Measurements from ENCODE around the gene OSTF1.

OSTF1 gene

DNA sequence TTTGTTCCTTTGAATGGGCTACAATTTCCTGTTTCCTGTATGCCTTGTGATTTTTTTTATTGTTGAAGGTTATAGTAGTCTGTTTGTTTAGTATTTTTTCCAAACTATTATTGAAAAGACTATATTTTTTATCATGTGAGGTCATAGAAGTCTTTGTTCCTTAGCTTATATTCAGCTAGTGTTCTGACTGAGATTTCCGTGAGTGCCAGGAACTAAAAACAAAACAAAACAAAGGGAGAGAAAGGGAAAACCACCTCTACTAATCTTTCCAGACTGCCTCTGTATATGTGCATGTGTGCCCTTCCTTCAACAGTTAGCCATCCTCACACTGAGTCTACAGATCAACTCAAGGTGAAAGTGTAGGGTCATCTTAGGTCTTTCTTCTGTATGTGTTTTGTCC lies 79.0 kb downstream of the OSTF1 start:
- H3K27ac ChIP-seq = peak overlapping the region; percentile 52; the same call in 1 of the 2 replicates
- H3K4me1 ChIP-seq (ENCODE audit: low read depth, poor library complexity, severe bottlenecking) = peaks cover 59% of the 10 kb centered on the region

GRCh38 chr9:75168270-75169178 lies 80.2 kb downstream of the OSTF1 start:
- Histone ChIP-seq H3K27me3 (ENCODE audit: insufficient read depth, low read depth) (no peaks in the 10 kb centered on the region), H3K27ac (peak overlapping the region; percentile 52), H2AFZ (ENCODE audit: low read depth) (no peak overlapping the region), H4K20me1 (ENCODE audit: insufficient read depth) (no peaks in the 10 kb centered on the region), H3K79me2 (ENCODE audit: insufficient read depth, low read depth) (no peaks in the 10 kb centered on the region), H3K4me1 (ENCODE audit: low read depth, poor library complexity, severe bottlenecking) (peaks cover 64% of the 10 kb centered on the region), H3K9ac (no peak overlapping the region), H3K4me2 (peak overlapping the region; percentile 29), H3K36me3 (ENCODE audit: insufficient read depth) (no peaks in the 10 kb centered on the region), H3K4me3 (IDR thresholded peaks at IDR 0.05; ENCODE audit: insufficient read depth, low read depth, low read length) (no peak overlapping the region)
- no peak for TF ChIP-seq CTCF (conservative IDR thresholded peaks at IDR 0.05; ENCODE audit: low read depth, low read length)

More for the DNA sequence above, 79.0 kb downstream of the OSTF1 start:
- H2AFZ ChIP-seq (ENCODE audit: low read depth) = no peak overlapping the region
- no peaks in the 10 kb centered on the region for H3K79me2 ChIP-seq (ENCODE audit: insufficient read depth, low read depth)
- H3K36me3 ChIP-seq (ENCODE audit: insufficient read depth) = no peaks in the 10 kb centered on the region
- H3K4me3 ChIP-seq (IDR thresholded peaks at IDR 0.05; ENCODE audit: insufficient read depth, low read depth, low read length) = no peak overlapping the region
- H3K9ac ChIP-seq = no peak overlapping the region
- H4K20me1 ChIP-seq (ENCODE audit: insufficient read depth) = no peaks in the 10 kb centered on the region
- peak overlapping the region; percentile 29 for H3K4me2 ChIP-seq
- no peak for TF ChIP-seq CTCF (conservative IDR thresholded peaks at IDR 0.05; ENCODE audit: low read depth, low read length)
- H3K27me3 ChIP-seq (ENCODE audit: insufficient read depth, low read depth) = no peaks in the 10 kb centered on the region

DNA sequence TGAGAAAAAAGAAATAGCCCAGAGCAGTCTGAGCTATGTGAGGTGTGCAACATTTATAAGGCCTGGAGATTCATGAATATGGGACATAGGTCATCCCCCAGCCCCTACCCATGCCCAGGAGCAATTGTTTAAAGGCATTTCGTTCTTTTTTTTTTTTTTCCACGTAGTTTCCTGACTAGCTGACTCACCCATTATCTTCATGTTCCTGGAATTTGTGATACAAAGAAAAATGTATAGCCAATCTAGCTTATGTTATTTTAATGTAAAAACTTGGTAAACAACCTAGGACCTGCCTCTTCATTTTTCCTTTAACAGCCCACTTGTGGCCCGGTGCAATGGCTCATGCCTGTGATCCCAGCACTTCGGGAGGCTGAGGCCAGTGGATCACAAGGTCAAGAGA lies 81.3 kb downstream of the OSTF1 start:
- Histone ChIP-seq H3K79me2 (ENCODE audit: insufficient read depth, low read depth) (no peaks in the 10 kb centered on the region), H3K9ac (no peak overlapping the region), H3K27ac (no peak overlapping the region), H3K36me3 (ENCODE audit: insufficient read depth) (no peaks in the 10 kb centered on the region), H3K4me1 (ENCODE audit: low read depth, poor library complexity, severe bottlenecking) (peaks cover 64% of the 10 kb centered on the region), H3K4me2 (peak overlapping the region; percentile 29; the same call in 1 of the 2 replicates), H3K27me3 (ENCODE audit: insufficient read depth, low read depth) (no peaks in the 10 kb centered on the region), H3K4me3 (IDR thresholded peaks at IDR 0.05; ENCODE audit: insufficient read depth, low read depth, low read length) (no peak overlapping the region), H2AFZ (ENCODE audit: low read depth) (no peak overlapping the region), H4K20me1 (ENCODE audit: insufficient read depth) (no peaks in the 10 kb centered on the region)
- TF ChIP-seq CTCF (conservative IDR thresholded peaks at IDR 0.05; ENCODE audit: low read depth, low read length) = no peak

DNA sequence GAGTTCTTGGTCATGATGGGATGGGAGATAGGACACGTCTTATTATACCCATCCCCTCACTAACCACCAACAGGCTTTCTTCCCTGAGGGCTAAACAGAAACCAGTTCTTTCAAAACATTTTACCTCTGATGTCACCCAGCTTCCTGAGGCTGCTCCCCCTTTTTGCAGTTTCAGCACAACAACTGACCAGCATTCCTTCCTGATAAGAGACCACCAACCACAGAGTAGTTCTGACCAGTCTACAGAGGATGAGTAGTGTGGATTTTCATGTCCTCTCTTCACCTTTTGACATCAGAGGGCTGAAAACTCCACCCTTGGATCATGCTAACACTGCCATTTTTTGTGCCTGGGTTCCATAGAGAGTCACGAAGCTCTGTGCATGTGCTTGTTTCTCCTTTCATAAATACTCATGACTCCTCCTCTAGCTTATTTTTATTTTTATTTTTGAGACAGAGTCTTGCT lies 82.6 kb downstream of the OSTF1 start:
- Histone ChIP-seq H4K20me1 (ENCODE audit: insufficient read depth) (no peaks in the 10 kb centered on the region), H3K4me1 (ENCODE audit: low read depth, poor library complexity, severe bottlenecking) (peaks cover 68% of the 10 kb centered on the region), H3K4me2 (peak overlapping the region; percentile 22), H3K27ac (peak overlapping the region; percentile 22; the same call in 1 of the 2 replicates), H3K27me3 (ENCODE audit: insufficient read depth, low read depth) (no peaks in the 10 kb centered on the region), H3K79me2 (ENCODE audit: insufficient read depth, low read depth) (no peaks in the 10 kb centered on the region), H3K9ac (no peak overlapping the region), H3K4me3 (IDR thresholded peaks at IDR 0.05; ENCODE audit: insufficient read depth, low read depth, low read length) (no peak overlapping the region), H2AFZ (ENCODE audit: low read depth) (peak overlapping the region; percentile 19), H3K36me3 (ENCODE audit: insufficient read depth) (no peaks in the 10 kb centered on the region)
- no peak for TF ChIP-seq CTCF (conservative IDR thresholded peaks at IDR 0.05; ENCODE audit: low read depth, low read length)

Data from KMS-11 (cell line).